ENCODE measurements around the gene ARSB. TPM values are rescaled to one million over a fixed set of nuclear protein-coding genes. Genes with fewer than 3 reads are reported as not detected.
"Not testable (repeated sequence)": the region's sequence is repeated elsewhere in the genome, so short reads cannot be mapped to it uniquely, and the experiment has no call there.

ARSB gene
- total RNA-seq, 1 experiment from 2014 or later = 21.4 TPM

DNA sequence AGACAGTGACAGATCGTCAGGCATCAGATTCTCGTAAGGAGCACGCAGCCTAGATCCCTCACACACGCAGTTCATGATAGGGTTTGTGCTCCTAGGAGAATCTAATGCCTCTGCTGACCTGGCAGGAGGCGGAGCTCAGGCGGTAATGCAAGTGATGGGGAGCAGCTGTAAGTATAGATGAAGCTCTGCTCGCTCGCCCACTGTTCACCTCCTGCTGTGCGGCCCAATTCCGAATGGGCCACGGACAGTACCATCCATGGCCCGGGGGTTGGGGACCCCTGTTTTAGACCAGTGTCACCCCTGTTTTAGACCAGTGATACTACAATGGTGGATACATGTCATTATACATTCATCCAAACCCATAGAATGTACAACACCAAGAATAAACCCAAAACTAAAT lies 4.0 kb upstream of the ARSB start:
- Mint-ChIP-seq H3K4me3 (ENCODE audit: low read depth, unreplicated experiment) (no peak overlapping the region), H3K27me3 (ENCODE audit: unreplicated experiment) (no peaks in the 10 kb centered on the region), H3K9me3 (ENCODE audit: low read depth, unreplicated experiment) (no peaks in the 10 kb centered on the region), H3K36me3 (ENCODE audit: insufficient read depth, unreplicated experiment) (peaks cover 18% of the 10 kb centered on the region), H3K27ac (ENCODE audit: unreplicated experiment) (no peak overlapping the region), H3K4me1 (ENCODE audit: low read depth, unreplicated experiment) (peaks cover 25% of the 10 kb centered on the region)
- no TSS peak for BruUV-seq (replicated peaks)
- intact Hi-C loops (cut with micrococcal nuclease; ENCODE audit: unreplicated experiment) = no loop called here
- no peak for DNase-seq
- TF ChIP-seq, protein P1, sequence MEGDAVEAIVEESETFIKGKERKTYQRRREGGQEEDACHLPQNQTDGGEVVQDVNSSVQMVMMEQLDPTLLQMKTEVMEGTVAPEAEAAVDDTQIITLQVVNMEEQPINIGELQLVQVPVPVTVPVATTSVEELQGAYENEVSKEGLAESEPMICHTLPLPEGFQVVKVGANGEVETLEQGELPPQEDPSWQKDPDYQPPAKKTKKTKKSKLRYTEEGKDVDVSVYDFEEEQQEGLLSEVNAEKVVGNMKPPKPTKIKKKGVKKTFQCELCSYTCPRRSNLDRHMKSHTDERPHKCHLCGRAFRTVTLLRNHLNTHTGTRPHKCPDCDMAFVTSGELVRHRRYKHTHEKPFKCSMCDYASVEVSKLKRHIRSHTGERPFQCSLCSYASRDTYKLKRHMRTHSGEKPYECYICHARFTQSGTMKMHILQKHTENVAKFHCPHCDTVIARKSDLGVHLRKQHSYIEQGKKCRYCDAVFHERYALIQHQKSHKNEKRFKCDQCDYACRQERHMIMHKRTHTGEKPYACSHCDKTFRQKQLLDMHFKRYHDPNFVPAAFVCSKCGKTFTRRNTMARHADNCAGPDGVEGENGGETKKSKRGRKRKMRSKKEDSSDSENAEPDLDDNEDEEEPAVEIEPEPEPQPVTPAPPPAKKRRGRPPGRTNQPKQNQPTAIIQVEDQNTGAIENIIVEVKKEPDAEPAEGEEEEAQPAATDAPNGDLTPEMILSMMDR (IDR thresholded peaks at IDR 0.05; ENCODE audit: unreplicated experiment) = no peak
- CTCF ChIA-PET = no interaction called here

DNA sequence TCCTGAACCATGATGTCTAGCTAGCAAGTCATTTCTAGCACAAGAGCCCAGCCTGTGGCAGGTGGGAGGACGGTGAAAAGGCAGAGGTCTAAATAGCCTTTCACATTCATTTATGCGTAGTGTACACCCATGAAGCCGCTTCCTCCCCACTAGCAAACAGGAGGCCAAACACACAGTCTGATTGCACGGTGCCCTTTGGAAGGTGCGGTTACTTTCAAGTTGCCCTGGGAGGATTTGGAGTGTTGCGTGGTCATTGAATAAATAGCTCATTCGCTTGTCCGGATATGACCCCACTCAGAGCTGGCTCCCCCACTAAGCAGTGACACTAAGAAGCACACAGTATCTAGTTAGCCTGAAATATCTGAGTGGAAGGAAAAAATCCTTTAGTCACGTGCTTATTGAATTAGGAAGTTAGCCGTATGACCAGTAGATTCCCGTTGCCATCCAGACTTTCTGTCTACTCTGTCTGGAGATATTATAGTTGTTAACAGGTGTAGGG lies 664 bp upstream of the ARSB start:
- H3K4me1 Mint-ChIP-seq (ENCODE audit: low read depth, unreplicated experiment) = peaks cover 45% of the 10 kb centered on the region
- no peaks in the 10 kb centered on the region for H3K27me3 Mint-ChIP-seq (ENCODE audit: unreplicated experiment)
- BruUV-seq (replicated peaks) = TSS peak; percentile 89
- H3K4me3 Mint-ChIP-seq (ENCODE audit: low read depth, unreplicated experiment) = peak overlapping the region; percentile 99
- peak overlapping the region; percentile 27 for H3K27ac Mint-ChIP-seq (ENCODE audit: unreplicated experiment)
- peak; percentile 30 for DNase-seq
- intact Hi-C loops (cut with micrococcal nuclease; ENCODE audit: unreplicated experiment) = no loop called here
- peaks cover 25% of the 10 kb centered on the region for H3K36me3 Mint-ChIP-seq (ENCODE audit: insufficient read depth, unreplicated experiment)
- TF ChIP-seq, protein P1 (IDR thresholded peaks at IDR 0.05; ENCODE audit: unreplicated experiment) = no peak
- CTCF ChIA-PET = interaction anchor here (0.9 to 1.5 kb wide), 3 partner anchors 15 to 86 kb away, joined by 3 to 5 read pairs (median 3); no protein-coding TSS in a partner anchor
- no peaks in the 10 kb centered on the region for H3K9me3 Mint-ChIP-seq (ENCODE audit: low read depth, unreplicated experiment)

DNA sequence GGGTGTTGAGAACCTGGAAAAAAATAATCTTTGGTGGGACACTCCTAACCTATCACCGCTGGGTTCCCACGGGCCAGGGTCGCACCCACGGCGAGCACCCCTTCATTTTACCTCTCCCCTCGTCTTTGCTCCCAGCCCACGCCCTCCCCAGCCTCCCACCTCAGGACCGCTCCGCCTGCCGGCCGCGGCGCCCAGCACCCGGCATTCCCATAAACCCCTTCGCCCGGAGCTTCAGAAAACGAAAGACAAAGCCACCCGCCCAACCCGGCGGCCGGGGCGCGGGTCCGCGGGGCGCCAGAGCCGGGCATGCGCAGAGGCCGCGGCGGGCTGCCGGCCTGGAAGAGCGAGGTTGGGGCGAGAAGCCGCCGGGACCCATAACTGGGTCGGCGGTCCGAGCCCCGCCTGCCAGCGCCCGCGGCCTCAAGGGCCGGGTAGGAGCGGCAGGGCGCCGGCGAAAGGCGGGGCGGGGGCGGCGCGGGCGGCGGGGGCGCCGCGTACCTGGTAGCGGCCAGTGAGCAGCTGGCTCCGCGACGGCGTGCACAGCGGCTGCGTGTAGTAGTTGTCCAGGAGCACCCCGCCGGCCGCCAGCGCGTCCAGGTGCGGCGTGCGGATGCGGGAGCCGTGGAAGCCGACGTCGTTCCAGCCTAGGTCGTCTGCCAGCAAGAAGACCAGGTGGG lies 533 bp downstream of the ARSB start:
- TF ChIP-seq, protein P1 (IDR thresholded peaks at IDR 0.05; ENCODE audit: unreplicated experiment) = no peak
- intact Hi-C loops (cut with micrococcal nuclease; ENCODE audit: unreplicated experiment) = loop anchor here (5.0 kb wide), 1 partner anchor 38 kb away; no protein-coding TSS in a partner anchor
- CTCF ChIA-PET = interaction anchor here (0.6 to 1.5 kb wide), 5 partner anchors 34 to 149 kb away, joined by 3 to 4 read pairs (median 3); no protein-coding TSS in a partner anchor
- Mint-ChIP-seq H3K9me3 (ENCODE audit: low read depth, unreplicated experiment) (peaks cover 3% of the 10 kb centered on the region), H3K27ac (ENCODE audit: unreplicated experiment) (peak overlapping the region; percentile 27), H3K27me3 (ENCODE audit: unreplicated experiment) (no peaks in the 10 kb centered on the region), H3K4me3 (ENCODE audit: low read depth, unreplicated experiment) (peak overlapping the region; percentile 99), H3K4me1 (ENCODE audit: low read depth, unreplicated experiment) (peaks cover 55% of the 10 kb centered on the region), H3K36me3 (ENCODE audit: insufficient read depth, unreplicated experiment) (peaks cover 30% of the 10 kb centered on the region)
- peak; percentile 95 for DNase-seq
- BruUV-seq (replicated peaks) = no TSS peak

DNA sequence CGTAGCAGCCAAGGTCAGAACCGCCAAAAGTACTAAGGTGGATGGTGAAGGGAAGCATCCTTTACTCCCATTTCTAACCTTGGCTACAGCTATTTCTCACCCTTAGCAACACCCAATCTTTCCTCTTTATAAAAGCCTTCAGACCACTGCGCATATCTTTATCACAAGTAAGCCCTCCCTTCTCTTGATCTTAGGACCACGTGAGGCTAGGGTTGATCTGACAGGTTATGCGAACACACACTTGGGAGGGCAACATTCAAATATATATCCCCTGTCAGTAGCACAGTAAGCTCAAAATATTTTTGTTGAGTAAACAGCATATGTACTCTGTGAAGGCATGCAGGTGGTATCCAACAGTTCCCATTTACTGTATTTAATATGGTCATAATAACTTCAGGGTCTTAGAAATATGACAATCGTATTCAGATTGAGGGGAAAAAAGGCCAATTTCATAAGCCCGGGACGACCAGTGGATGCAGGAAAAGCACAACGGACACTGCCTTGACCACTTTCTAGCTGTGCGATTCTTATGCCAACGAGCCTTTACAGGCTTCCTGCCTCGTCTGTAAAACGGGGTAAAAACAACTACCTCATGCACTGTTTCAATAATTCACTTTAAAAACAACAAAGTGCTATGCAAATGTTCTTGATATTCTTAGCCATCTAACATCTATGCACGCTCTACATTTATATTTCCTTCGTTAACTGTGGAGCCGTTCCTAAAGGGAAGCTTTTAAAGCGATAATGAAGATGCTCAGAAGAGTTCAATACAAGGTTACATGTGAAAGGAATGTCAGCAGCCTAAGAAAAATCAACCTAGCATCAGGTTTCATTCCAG lies 1.3 kb downstream of the ARSB start:
- peaks cover 5% of the 10 kb centered on the region for H3K9me3 Mint-ChIP-seq (ENCODE audit: low read depth, unreplicated experiment)
- peak overlapping the region; percentile 27 for H3K27ac Mint-ChIP-seq (ENCODE audit: unreplicated experiment)
- BruUV-seq (replicated peaks) = TSS peak; percentile 64
- peaks cover 59% of the 10 kb centered on the region for H3K4me1 Mint-ChIP-seq (ENCODE audit: low read depth, unreplicated experiment)
- no peak for DNase-seq
- H3K27me3 Mint-ChIP-seq (ENCODE audit: unreplicated experiment) = no peaks in the 10 kb centered on the region
- intact Hi-C loops (cut with micrococcal nuclease; ENCODE audit: unreplicated experiment) = loop anchor here (5.0 kb wide), 1 partner anchor 38 kb away; no protein-coding TSS in a partner anchor
- TF ChIP-seq, protein P1 (IDR thresholded peaks at IDR 0.05; ENCODE audit: unreplicated experiment) = no peak
- peak overlapping the region; percentile 99 for H3K4me3 Mint-ChIP-seq (ENCODE audit: low read depth, unreplicated experiment)
- CTCF ChIA-PET = interaction anchor here (0.5 to 1.5 kb wide), 5 partner anchors 35 to 84 kb away, joined by 3 to 6 read pairs (median 3); no protein-coding TSS in a partner anchor
- peaks cover 33% of the 10 kb centered on the region for H3K36me3 Mint-ChIP-seq (ENCODE audit: insufficient read depth, unreplicated experiment)

DNA sequence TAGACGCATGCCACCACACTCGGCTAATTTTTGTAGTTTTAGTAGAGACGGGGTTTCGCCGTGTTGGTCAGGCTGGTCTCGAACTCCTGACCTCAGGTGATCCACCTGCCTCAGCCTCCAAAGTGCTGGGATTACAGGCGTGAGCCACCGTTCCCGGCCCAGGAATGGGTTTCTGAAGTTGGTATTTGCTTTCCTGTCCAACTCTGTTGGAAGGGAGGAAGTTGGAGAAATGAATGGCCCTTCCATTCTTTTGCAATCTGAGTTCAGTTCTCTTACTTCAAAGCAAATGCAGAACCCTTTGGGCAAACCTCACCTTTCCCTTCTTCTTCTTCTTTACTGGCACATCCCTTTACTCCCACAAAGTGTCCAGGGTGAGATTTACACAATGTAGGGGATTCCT lies 1.9 kb downstream of the ARSB start:
- not testable (repeated sequence) for BruUV-seq (replicated peaks); H3K9me3 Mint-ChIP-seq (ENCODE audit: low read depth, unreplicated experiment); DNase-seq; H3K27me3 Mint-ChIP-seq (ENCODE audit: unreplicated experiment)
- peaks cover 33% of the 10 kb centered on the region for H3K36me3 Mint-ChIP-seq (ENCODE audit: insufficient read depth, unreplicated experiment)
- H3K4me1 Mint-ChIP-seq (ENCODE audit: low read depth, unreplicated experiment) = peaks cover 59% of the 10 kb centered on the region
- CTCF ChIA-PET = interaction anchor here (0.5 kb wide), 1 partner anchor 79 kb away, joined by 6 read pairs; no protein-coding TSS in a partner anchor
- intact Hi-C loops (cut with micrococcal nuclease; ENCODE audit: unreplicated experiment) = loop anchor here (5.0 kb wide), 1 partner anchor 39 kb away; no protein-coding TSS in a partner anchor
- peak overlapping the region; percentile 69 for H3K27ac Mint-ChIP-seq (ENCODE audit: unreplicated experiment)
- peak overlapping the region; percentile 99 for H3K4me3 Mint-ChIP-seq (ENCODE audit: low read depth, unreplicated experiment)

Data from Calu3 (cell line).